Right lobe of liver (tissue), 4 donors: ENCODE data around the gene MECR.

Source experiments
- CTCF ChIP-seq, 4 donors: fragments of 200-600 bp in 3 of 4; fragments of 450-650 bp in 1 of 4; IDR thresholded peaks; one replicate each; pipeline versions ENCODE4 v1.5.1 to v1.8.0; 2016 to 2022; ENCODE audit warnings: antibody characterized with exemption in 4 of 4, mild to moderate bottlenecking in 2 of 4
- POLR2A ChIP-seq: fragments of 450-650 bp; IDR thresholded peaks from one replicate; pipeline ENCODE4 v1.6.1; 2017; ENCODE audit warnings: antibody characterized with exemption, mild to moderate bottlenecking
- donor health status: DM: no; HTN: no; CAD: no.
- donor health status: DM: no; HTN: no; CAD: no.
- donor health status: DM: no; HTN: yes; CAD: no.

GRCh38 chr1:29162025-29162424 lies 68.7 kb downstream of the MECR start:
- TF ChIP-seq CTCF (IDR thresholded peaks at IDR 0.05) (no peak), POLR2A (no peak)
